Heart right ventricle (tissue), 16 donors: Measurements from ENCODE around the gene SNX24. TPM values are rescaled to one million over a fixed set of nuclear protein-coding genes. Genes with fewer than 3 reads are reported as not detected.

Experiments used
- ATAC-seq, 8 donors: fragments of 200-7000 bp; cut with Tn5 transposase; one replicate each; pipeline ENCODE4 v1.9.1; 2020; ENCODE audit warnings: mild to moderate bottlenecking in 8 of 8, moderate library complexity in 8 of 8, moderate number of reproducible peaks in 1 of 8
- DNase-seq, 2 donors: peaks; one replicate each; pipeline ENCODE4 v3.0.0-alpha.2; 2020
- H3K27ac ChIP-seq, 10 donors: fragments of 200-600 bp; sonication (generic) in 2 of 10; one replicate each; pipeline versions ENCODE4 v1.5.0 to v1.8.0; 2020 to 2022; ENCODE audit warnings: mild to moderate bottlenecking in 3 of 10
- H3K27me3 ChIP-seq, 7 donors: fragments of 200-600 bp; one replicate each; pipeline ENCODE4 v1.8.0; 2021 to 2022; ENCODE audit warnings: mild to moderate bottlenecking in 2 of 7
- H3K36me3 ChIP-seq, 9 donors: fragments of 200-600 bp; sonication (generic) in 1 of 9; one replicate each; pipeline versions ENCODE4 v1.5.0 to v1.8.0; 2020 to 2022; ENCODE audit warnings: mild to moderate bottlenecking in 2 of 9
- H3K4me1 ChIP-seq, 9 donors: fragments of 200-600 bp; sonication (generic) in 1 of 9; one replicate each; pipeline versions ENCODE4 v1.5.0 to v1.8.0; 2020 to 2022; ENCODE audit warnings: mild to moderate bottlenecking in 4 of 9
- H3K4me3 ChIP-seq, 10 donors: fragments of 200-600 bp; sonication (generic) in 2 of 10; one replicate each; pipeline versions ENCODE4 v1.5.0 to v1.8.0; 2020 to 2022; ENCODE audit warnings: mild to moderate bottlenecking in 7 of 10, moderate library complexity in 2 of 10
- H3K9me3 ChIP-seq, 11 donors: fragments of 200-600 bp in 10 of 11; sonication (generic) in 2 of 11; one replicate each; pipeline versions ENCODE4 v1.5.0 to v1.8.0; 2013 to 2022; ENCODE audit warnings: mild to moderate bottlenecking in 2 of 11, control low read depth in 1 of 11, moderate library complexity in 1 of 11
- CTCF ChIP-seq, 9 donors: fragments of 200-600 bp; sonication (generic) in 2 of 9; IDR thresholded peaks; one replicate each; pipeline versions ENCODE4 v1.5.0 to v1.8.0; 2021 to 2022; ENCODE audit warnings: antibody characterized with exemption in 9 of 9, mild to moderate bottlenecking in 5 of 9, moderate library complexity in 1 of 9
- WGBS, 2 donors: extraction: QIAGEN DNeasy Blood & Tissue Kit; methylation state at CpG; one replicate each; pipeline ENCODE4 v1.1.7; 2013; ENCODE audit warnings: inconsistent platforms in 1 of 2; 5-methylcytosine and 5-hydroxymethylcytosine counted together
- intact Hi-C, 10 donors: fragments of 100-400 bp; cut with DNase I; formaldehyde crosslinking; loops; one replicate each; pipeline versions ENCODE4 v1.11.1 to v1.14.2; 2022
- long read RNA-seq, 3 donors: library from polyadenylated mRNA; unstranded; transcript quantifications; one replicate each; pipeline ENCODE4 v2.0.0, GENCODE V29; 2020 to 2021
- polyA plus RNA-seq, 2 donors: library from polyadenylated mRNA; stranded (reverse); fragments of 200-250 nt; gene quantifications; one replicate each; pipeline ENCODE4 v1.2.3, GENCODE V29; 2013
- total RNA-seq, 10 donors: library from RNA; stranded (reverse); fragmentation: NEBNext Ultra II Directional in 3 of 10; extraction: Animal tissue kit (Norgen Biotek cat#: 25700) in 3 of 10; gene quantifications; one replicate each; pipeline versions ENCODE4 v1.2.1 to v1.2.4, GENCODE V29; 2021 to 2023
- donor health status: Arrhythmogenic right ventricular cardiomyopathy.
- donor health status: ischemic (EF 13 %, LVEDD 7.1; RV severe dilation, severe dysfunction).
- donor health status: healthy with polysubstance abuse.
- donor health status: DM: no; HTN: yes; CAD: no.
- donor health status: DM: no; HTN: no; CAD: no.
- donor health status: ischemic (EF 25% LVEDD 6.9; RV normal size, moderate dysfunction).
- donor health status: ischemic (EF 25% LVEDD 5.7; RV mildly dilated, moderate dysfunction).
- donor health status: healthy.
- donor health status: DM: yes; HTN: yes; CAD: no.
- donor health status: Ischemic cardiomyopathy.
- donor health status: ischemic (EF 35%, LVEDD 5.7; RV mildly dilated, moderate dysfunction).
- donor health status: nonischemic (EF 11% LVEDD 7.7; RV severe dilation, severe dysfunction).
- donor health status: DM: yes; HTN: yes; CAD: no.
- donor health status: PGD.
- donor health status: ischemic (EF 29% LVEDD 5.4; RV normal size, mild dysfunction).
- donor health status: nonischemic (EF 23%, LVEDD 6.1; RV moderate dilation, normal function).

SNX24 gene
- total RNA-seq (10 to 100 TPM; 11.7 to 16.3 (median 13.8) TPM), polyA plus RNA-seq (10 to 100 TPM; 12.9 to 14.7 TPM)
- long read RNA-seq, donor 1, partial matches to known transcripts: 0 of 7 reads
- long read RNA-seq, donor 1, other reads (novel, unspliced or antisense): 1 of 7 reads
- long read RNA-seq, donor 2, transcript SNX24-201 (7 exons, 2,158 nt): major isoform, 6 of 14 reads
- long read RNA-seq, donor 2, partial matches to known transcripts: 0 of 14 reads
- long read RNA-seq, donor 2, other reads (novel, unspliced or antisense): 7 of 14 reads
- long read RNA-seq, donor 3, partial matches to known transcripts: 0 of 7 reads
- long read RNA-seq, donor 3, other reads (novel, unspliced or antisense): 7 of 7 reads

DNA sequence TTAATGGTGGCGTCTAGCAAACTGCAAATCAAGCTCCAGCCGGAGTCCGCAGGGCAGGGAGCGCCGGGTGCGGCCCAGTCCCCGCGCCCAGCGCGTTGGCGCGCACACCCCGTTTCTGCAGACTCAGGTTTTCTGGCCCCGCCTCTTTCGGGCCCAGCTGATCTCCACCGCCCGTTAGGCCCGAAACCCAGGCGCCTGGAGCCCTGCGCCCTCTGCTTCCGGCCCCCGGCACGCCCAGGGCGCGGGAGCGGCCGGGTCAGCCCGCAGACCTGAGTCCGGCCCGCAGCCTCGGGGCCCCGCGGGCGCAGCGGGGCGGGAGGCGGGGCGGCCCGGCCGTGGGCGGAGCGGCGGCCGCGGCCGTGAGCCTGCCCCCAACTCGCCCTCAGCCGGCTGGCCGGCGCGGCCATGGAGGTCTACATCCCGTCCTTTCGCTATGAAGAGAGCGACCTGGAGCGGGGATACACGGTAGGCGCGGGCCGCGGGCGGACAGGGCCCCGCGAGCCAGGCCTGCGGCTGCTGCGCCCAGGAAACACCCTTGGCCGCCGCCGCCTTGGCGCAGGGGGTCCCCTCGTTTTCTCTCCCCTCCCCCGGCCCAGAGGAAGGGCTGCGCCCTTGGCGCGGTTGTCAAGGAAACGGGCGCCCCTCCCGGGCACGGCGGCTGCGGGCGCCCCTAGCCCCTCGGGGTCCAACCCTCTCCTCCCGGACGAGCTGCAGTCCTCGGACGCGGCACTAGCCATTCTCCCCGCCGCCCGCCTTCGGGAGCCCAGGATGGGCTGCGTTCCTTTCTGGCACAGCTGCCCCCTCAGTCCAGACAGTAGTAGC lies at the start of gene SNX24:
Gene SNX24 (plus strand): TSS at position 385 of the 822 bp plus-strand sequence. CDS start 21 bp downstream, at position 406.
- Histone ChIP-seq H3K36me3 (no peaks in the 10 kb centered on the region), H3K27me3 (no peaks in the 10 kb centered on the region), H3K27ac (peak within 1 kb of the TSS; percentile 49 to 93 (median 90)), H3K4me1 (peaks cover 0 to 43% (median 13%) of the 10 kb centered on the region in 9 donors), H3K4me3 (peak within 1 kb of the TSS; percentile 90 to 98 (median 96)), H3K9me3 (peaks cover 0 to 6% (median 0%) of the 10 kb centered on the region in 11 donors)
- intact Hi-C loops: loop anchor here in 5 of 10 donors (2.0 to 10.0 kb wide), 4 partner anchors 71 to 192 kb away; partner anchors contain the start of genes SNX2 (in 4 of the 5) and PPIC (in 2 of the 5)
- peak; percentile 89 to 95 (median 92) for ATAC-seq
- TF ChIP-seq CTCF (IDR thresholded peaks at IDR 0.05): no peak
- peak; percentile 75 to 84 for DNase-seq
- 0 to 1% methylated on average over 88 to 92 of the region's 92 CpGs for WGBS, 2 donors

- H3K4me3 ChIP-seq: no peak overlapping the region
- DNase-seq (no peak), ATAC-seq (no peak)
- H3K36me3 ChIP-seq: peaks cover 0 to 94% (median 36%) of the 10 kb centered on the region in 9 donors
- no peak for TF ChIP-seq CTCF (IDR thresholded peaks at IDR 0.05)
- no peaks in the 10 kb centered on the region for H3K27me3 ChIP-seq
- 96 to 98% methylated on average over 2 of the region's 2 CpGs for WGBS, 2 donors
- no peaks in the 10 kb centered on the region for H3K9me3 ChIP-seq
- no peaks in the 10 kb centered on the region for H3K4me1 ChIP-seq
- intact Hi-C loops: no loop called here
- H3K27ac ChIP-seq: no peak overlapping the region
Observed at GRCh38 chr5:122805481-122805880, 39.9 kb upstream of the SNX24 start.

DNA sequence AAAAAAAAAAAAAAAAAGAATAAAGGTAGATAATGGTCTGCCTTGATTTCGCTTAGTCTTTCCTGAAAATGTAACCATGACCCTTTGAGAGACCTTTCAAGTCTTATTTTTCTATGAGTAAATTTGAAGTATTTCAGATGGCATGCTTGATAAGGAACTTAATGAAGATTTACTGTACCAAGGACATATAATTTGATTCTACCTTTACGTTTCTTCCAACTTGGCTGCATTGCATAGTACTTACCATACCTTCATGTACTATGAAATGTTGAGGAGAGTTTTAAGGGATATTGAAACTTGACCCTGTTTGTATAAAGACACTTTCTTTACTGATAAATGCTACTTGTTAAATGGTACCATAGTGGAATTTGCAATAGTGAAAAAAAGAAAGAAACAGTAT lies 35.0 kb upstream of the SNX24 start:
- Histone ChIP-seq H3K9me3 (no peaks in the 10 kb centered on the region), H3K27me3 (no peaks in the 10 kb centered on the region), H3K27ac (no peak overlapping the region), H3K36me3 (peaks cover 0 to 85% (median 25%) of the 10 kb centered on the region in 9 donors), H3K4me1 (no peaks in the 10 kb centered on the region), H3K4me3 (no peak overlapping the region)
- no peak for ATAC-seq
- 79 to 98% methylated on average over 2 of the region's 2 CpGs for WGBS, 2 donors
- no peak for DNase-seq
- intact Hi-C loops: no loop called here
- TF ChIP-seq CTCF (IDR thresholded peaks at IDR 0.05): no peak

DNA sequence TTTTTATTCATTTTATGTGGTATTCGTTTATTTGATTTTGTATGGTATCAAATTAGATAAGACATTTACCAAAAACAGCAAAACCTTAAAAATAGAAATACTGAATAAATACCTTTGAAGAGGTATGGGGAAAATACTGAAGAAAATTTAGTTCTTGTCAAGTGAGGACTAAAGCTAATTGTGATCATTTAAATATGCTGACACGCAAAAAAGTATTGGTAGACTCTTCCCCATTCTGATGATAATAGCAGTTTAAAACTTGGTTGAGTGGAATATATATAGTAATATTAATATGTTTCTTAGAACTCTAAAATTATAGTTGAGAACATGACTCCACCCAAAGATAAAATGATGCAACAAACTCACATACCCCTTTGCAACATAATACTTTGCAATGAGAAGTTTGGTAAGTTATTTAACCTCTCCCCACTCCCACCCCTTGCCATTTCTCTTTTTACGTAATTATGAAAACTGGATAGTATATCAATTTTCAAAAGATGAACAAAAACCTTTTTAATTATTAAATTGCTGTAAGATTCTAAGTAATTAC lies 30.1 kb upstream of the SNX24 start:
- no peak for TF ChIP-seq CTCF (IDR thresholded peaks at IDR 0.05)
- intact Hi-C loops: no loop called here

More for the DNA sequence above, 30.1 kb upstream of the SNX24 start:
- Histone ChIP-seq H3K27me3 (no peaks in the 10 kb centered on the region), H3K4me3 (no peak overlapping the region), H3K36me3 (peaks cover 0 to 88% (median 11%) of the 10 kb centered on the region in 9 donors), H3K4me1 (no peaks in the 10 kb centered on the region), H3K27ac (no peak overlapping the region), H3K9me3 (no peaks in the 10 kb centered on the region)
- WGBS, 2 donors: 97 to 99% methylated on average over 3 of the region's 3 CpGs
- DNase-seq (no peak), ATAC-seq (no peak)
